ENCODE results near the gene DLG2. TPM values are rescaled to one million over a fixed set of nuclear protein-coding genes. Genes with fewer than 3 reads are reported as not detected.

The DLG2 gene
- total and polyA plus RNA-seq, 9 donors, result 2.5 to 20.7 (median 12.0) TPM

- no peak overlapping the region for H3K4me3 ChIP-seq
- H3K4me1 ChIP-seq (ENCODE audit: insufficient read depth), result no peaks in the 10 kb centered on the region
- WGBS, 3 donors, result 90 to 96% (median 96%) methylated on average over 5 of the region's 5 CpGs
- no peak for DNase-seq
- intact Hi-C loops (cut with DNase I), result no loop called here
- no peaks in the 10 kb centered on the region for H3K36me3 ChIP-seq
- no peaks in the 10 kb centered on the region for H3K27me3 ChIP-seq
- TF ChIP-seq EP300 (IDR thresholded peaks at IDR 0.05) (no peak), POLR2A (IDR thresholded peaks at IDR 0.05) (no peak), CTCF (IDR thresholded peaks at IDR 0.05) (no peak)
- no peak overlapping the region for H3K27ac ChIP-seq
- H3K9me3 ChIP-seq, result no peaks in the 10 kb centered on the region
Observed at GRCh38 chr11:83711106-83711527, 1916.0 kb downstream of the DLG2 start.

GRCh38 chr11:83709434-83709833 is 1917.7 kb downstream of the DLG2 start:
- no peaks in the 10 kb centered on the region for H3K36me3 ChIP-seq
- no peaks in the 10 kb centered on the region for H3K4me1 ChIP-seq (ENCODE audit: insufficient read depth)
- no peaks in the 10 kb centered on the region for H3K27me3 ChIP-seq
- DNase-seq, result no peak
- intact Hi-C loops (cut with DNase I), result loop anchor here in 1 of 4 donors (2.0 kb wide), 1 partner anchor 15 kb away; no protein-coding TSS in a partner anchor
- no peaks in the 10 kb centered on the region for H3K9me3 ChIP-seq
- H3K4me3 ChIP-seq, result no peak overlapping the region
- TF ChIP-seq EP300 (IDR thresholded peaks at IDR 0.05), result no peak
- no peak for TF ChIP-seq POLR2A (IDR thresholded peaks at IDR 0.05)
- TF ChIP-seq CTCF (IDR thresholded peaks at IDR 0.05), result no peak
- H3K27ac ChIP-seq, result no peak overlapping the region

GRCh38 chr11:83706566-83706965 is 1920.6 kb downstream of the DLG2 start:
- no peaks in the 10 kb centered on the region for H3K27me3 ChIP-seq
- no peak for TF ChIP-seq POLR2A (IDR thresholded peaks at IDR 0.05)
- no peak for TF ChIP-seq CTCF (IDR thresholded peaks at IDR 0.05)
- no peak for TF ChIP-seq EP300 (IDR thresholded peaks at IDR 0.05)
- H3K9me3 ChIP-seq, result no peaks in the 10 kb centered on the region
- WGBS, 3 donors, result 85 to 95% (median 90%) methylated on average over 6 of the region's 6 CpGs
- no peak overlapping the region for H3K27ac ChIP-seq
- no peaks in the 10 kb centered on the region for H3K4me1 ChIP-seq (ENCODE audit: insufficient read depth)
- DNase-seq, result no peak
- no peak overlapping the region for H3K4me3 ChIP-seq
- no peaks in the 10 kb centered on the region for H3K36me3 ChIP-seq
- intact Hi-C loops (cut with DNase I), result no loop called here

GRCh38 chr11:83702796-83703195 is 1924.3 kb downstream of the DLG2 start:
- TF ChIP-seq POLR2A (IDR thresholded peaks at IDR 0.05) (no peak), CTCF (IDR thresholded peaks at IDR 0.05) (no peak), EP300 (IDR thresholded peaks at IDR 0.05) (no peak)
- WGBS, 3 donors, result 94 to 99% (median 98%) methylated on average over 2 of the region's 2 CpGs
- intact Hi-C loops (cut with DNase I), result no loop called here

More at GRCh38 chr11:83702796-83703195, 1924.3 kb downstream of the DLG2 start:
- DNase-seq, result no peak
- H3K4me1 ChIP-seq (ENCODE audit: insufficient read depth), result peaks cover 2% of the 10 kb centered on the region
- no peaks in the 10 kb centered on the region for H3K27me3 ChIP-seq
- H3K9me3 ChIP-seq, result no peaks in the 10 kb centered on the region
- no peak overlapping the region for H3K4me3 ChIP-seq
- H3K27ac ChIP-seq, result no peak overlapping the region
- no peaks in the 10 kb centered on the region for H3K36me3 ChIP-seq

All from ovary (tissue), 9 donors.